ENCODE data around the gene DBNL. TPM values are rescaled to one million over a fixed set of nuclear protein-coding genes. Genes with fewer than 3 reads are reported as not detected.

DBNL gene
- total and polyA plus RNA-seq, 2 of the 13 experiments (the other 11 are each of a cell fraction or from before 2014, with no cell fraction given), result 20.8 to 35.1 TPM

DNA sequence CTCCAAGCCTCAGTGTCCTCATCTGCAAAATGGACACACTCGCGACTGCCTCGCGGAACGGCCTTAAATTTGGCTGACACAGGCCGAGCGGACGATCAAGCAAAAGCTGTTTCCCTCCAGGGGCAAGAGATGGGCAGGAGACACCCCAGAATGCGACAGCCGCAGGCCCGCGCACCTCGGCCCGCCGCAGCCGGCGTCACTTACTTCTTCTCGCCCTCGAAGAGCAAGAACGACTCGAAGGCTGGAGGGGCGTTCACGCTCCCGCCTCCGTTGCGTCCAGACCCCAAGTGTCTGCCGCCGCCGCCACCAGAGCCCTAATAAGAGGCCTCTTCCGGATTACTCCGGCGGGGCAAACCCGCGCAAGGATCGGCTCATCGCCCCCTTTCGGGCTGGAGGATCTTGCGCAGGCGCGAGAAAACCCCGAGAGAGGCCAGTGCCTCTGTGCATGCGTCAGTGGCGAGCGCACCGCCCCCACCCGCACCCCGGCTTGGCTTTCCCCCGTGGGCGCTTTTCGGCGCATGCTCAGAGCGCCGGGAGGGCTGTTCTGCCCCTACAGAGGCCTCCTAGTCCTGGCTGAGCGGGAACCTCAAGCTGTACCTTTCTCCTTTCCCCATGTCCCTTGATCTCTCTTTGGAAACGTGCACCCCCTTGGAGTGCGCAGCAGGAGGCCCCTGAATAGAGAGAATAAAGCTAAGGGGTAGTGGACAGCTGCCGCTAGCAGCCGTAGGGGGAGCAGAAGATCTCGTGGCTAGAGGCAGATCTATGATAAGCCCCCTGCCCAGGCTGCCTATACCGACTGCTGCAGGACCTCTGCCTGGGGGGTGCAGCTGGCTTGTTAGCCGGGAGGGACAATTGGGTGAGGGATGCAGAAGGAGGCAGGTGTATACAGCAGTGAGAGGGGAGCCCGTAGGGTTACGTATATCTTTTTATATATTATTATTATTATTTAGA lies 25.4 kb upstream of the DBNL start (continued):
- TF ChIP-seq, protein P1, sequence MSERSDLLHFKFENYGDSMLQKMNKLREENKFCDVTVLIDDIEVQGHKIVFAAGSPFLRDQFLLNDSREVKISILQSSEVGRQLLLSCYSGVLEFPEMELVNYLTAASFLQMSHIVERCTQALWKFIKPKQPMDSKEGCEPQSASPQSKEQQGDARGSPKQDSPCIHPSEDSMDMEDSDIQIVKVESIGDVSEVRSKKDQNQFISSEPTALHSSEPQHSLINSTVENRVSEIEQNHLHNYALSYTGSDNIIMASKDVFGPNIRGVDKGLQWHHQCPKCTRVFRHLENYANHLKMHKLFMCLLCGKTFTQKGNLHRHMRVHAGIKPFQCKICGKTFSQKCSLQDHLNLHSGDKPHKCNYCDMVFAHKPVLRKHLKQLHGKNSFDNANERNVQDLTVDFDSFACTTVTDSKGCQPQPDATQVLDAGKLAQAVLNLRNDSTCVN (CRISPR knock-in tag; IDR thresholded peaks at IDR 0.05; ENCODE audit: borderline replicate concordance), result peak; percentile 22; the same call in 1 of the 2 replicates
- TF ChIP-seq, protein P2, sequence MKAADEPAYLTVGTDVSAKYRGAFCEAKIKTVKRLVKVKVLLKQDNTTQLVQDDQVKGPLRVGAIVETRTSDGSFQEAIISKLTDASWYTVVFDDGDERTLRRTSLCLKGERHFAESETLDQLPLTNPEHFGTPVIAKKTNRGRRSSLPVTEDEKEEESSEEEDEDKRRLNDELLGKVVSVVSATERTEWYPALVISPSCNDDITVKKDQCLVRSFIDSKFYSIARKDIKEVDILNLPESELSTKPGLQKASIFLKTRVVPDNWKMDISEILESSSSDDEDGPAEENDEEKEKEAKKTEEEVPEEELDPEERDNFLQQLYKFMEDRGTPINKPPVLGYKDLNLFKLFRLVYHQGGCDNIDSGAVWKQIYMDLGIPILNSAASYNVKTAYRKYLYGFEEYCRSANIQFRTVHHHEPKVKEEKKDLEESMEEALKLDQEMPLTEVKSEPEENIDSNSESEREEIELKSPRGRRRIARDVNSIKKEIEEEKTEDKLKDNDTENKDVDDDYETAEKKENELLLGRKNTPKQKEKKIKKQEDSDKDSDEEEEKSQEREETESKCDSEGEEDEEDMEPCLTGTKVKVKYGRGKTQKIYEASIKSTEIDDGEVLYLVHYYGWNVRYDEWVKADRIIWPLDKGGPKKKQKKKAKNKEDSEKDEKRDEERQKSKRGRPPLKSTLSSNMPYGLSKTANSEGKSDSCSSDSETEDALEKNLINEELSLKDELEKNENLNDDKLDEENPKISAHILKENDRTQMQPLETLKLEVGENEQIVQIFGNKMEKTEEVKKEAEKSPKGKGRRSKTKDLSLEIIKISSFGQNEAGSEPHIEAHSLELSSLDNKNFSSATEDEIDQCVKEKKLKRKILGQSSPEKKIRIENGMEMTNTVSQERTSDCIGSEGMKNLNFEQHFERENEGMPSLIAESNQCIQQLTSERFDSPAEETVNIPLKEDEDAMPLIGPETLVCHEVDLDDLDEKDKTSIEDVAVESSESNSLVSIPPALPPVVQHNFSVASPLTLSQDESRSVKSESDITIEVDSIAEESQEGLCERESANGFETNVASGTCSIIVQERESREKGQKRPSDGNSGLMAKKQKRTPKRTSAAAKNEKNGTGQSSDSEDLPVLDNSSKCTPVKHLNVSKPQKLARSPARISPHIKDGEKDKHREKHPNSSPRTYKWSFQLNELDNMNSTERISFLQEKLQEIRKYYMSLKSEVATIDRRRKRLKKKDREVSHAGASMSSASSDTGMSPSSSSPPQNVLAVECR (CRISPR knock-in tag; IDR thresholded peaks at IDR 0.05; ENCODE audit: borderline replicate concordance), result peak; percentile 95
- TF ChIP-seq HNRNPLL (IDR thresholded peaks at IDR 0.05; ENCODE audit: low read depth, low read length, poor library complexity, severe bottlenecking), result peak; percentile 60
- peak; percentile 69; the same call in 1 of the 2 replicates for TF ChIP-seq MAZ (IDR thresholded peaks at IDR 0.05; ENCODE audit: borderline replicate concordance, low read depth, low read length)
- peak; percentile 71 for TF ChIP-seq MAZ (CRISPR knock-in tag; IDR thresholded peaks at IDR 0.05; ENCODE audit: low read depth)
- peak; percentile 88 for TF ChIP-seq POGZ (CRISPR knock-in tag; IDR thresholded peaks at IDR 0.05)
- peak; percentile 71 for TF ChIP-seq GATAD2A (CRISPR knock-in tag; IDR thresholded peaks at IDR 0.05)
- peak; percentile 45; the same call in 1 of the 2 replicates for TF ChIP-seq BCL6 (CRISPR knock-in tag; IDR thresholded peaks at IDR 0.05)
- 0 out of 2 replicates have a peak, but pooled peaks have one; percentile 29 for TF ChIP-seq ZNF24 (IDR thresholded peaks at IDR 0.05)
- TF ChIP-seq CCDC6 (CRISPR knock-in tag; IDR thresholded peaks at IDR 0.05), result peak; percentile 71
- 0 out of 2 replicates have a peak, but pooled peaks have one; percentile 29 for TF ChIP-seq SIX4 (CRISPR knock-in tag; IDR thresholded peaks at IDR 0.05)
- TF ChIP-seq MEF2D (CRISPR knock-in tag; IDR thresholded peaks at IDR 0.05), result peak; percentile 60; the same call in 1 of the 2 replicates
- TF ChIP-seq, protein P3, sequence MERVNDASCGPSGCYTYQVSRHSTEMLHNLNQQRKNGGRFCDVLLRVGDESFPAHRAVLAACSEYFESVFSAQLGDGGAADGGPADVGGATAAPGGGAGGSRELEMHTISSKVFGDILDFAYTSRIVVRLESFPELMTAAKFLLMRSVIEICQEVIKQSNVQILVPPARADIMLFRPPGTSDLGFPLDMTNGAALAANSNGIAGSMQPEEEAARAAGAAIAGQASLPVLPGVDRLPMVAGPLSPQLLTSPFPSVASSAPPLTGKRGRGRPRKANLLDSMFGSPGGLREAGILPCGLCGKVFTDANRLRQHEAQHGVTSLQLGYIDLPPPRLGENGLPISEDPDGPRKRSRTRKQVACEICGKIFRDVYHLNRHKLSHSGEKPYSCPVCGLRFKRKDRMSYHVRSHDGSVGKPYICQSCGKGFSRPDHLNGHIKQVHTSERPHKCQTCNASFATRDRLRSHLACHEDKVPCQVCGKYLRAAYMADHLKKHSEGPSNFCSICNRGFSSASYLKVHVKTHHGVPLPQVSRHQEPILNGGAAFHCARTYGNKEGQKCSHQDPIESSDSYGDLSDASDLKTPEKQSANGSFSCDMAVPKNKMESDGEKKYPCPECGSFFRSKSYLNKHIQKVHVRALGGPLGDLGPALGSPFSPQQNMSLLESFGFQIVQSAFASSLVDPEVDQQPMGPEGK (CRISPR knock-in tag; IDR thresholded peaks at IDR 0.05), result peak; percentile 70
- TF ChIP-seq GFI1 (CRISPR knock-in tag; IDR thresholded peaks at IDR 0.05; ENCODE audit: borderline replicate concordance), result 0 out of 2 replicates have a peak, but pooled peaks have one; percentile 31
- TF ChIP-seq ZSCAN20 (CRISPR knock-in tag; IDR thresholded peaks at IDR 0.05; ENCODE audit: borderline replicate concordance), result 0 out of 2 replicates have a peak, but pooled peaks have one; percentile 52
- peak; percentile 80; the same call in 1 of the 2 replicates for TF ChIP-seq FOXC1 (CRISPR knock-in tag; IDR thresholded peaks at IDR 0.05; ENCODE audit: borderline replicate concordance)
- TF ChIP-seq KDM2A (CRISPR knock-in tag; IDR thresholded peaks at IDR 0.05; ENCODE audit: borderline replicate concordance, low read depth), result peak; percentile 91
- peak; percentile 73 for TF ChIP-seq ATF7-NPFF (CRISPR knock-in tag; IDR thresholded peaks at IDR 0.05; ENCODE audit: low read depth)
- TF ChIP-seq ZNF891 (CRISPR knock-in tag; IDR thresholded peaks at IDR 0.05), result peak; percentile 41; the same call in 1 of the 2 replicates
- peak; percentile 63; the same call in 1 of the 2 replicates for TF ChIP-seq RFXANK (CRISPR knock-in tag; IDR thresholded peaks at IDR 0.05)
